ENCODE measurements around the gene PIGU. TPM values are rescaled to one million over a fixed set of nuclear protein-coding genes. Genes with fewer than 3 reads are reported as not detected.

The PIGU gene
- total and polyA plus RNA-seq, 9 of the 15 experiments (the other 6 are each of a cell fraction or from before 2014, with no cell fraction given) = 6.5 to 100 (median 28.1) TPM

DNA sequence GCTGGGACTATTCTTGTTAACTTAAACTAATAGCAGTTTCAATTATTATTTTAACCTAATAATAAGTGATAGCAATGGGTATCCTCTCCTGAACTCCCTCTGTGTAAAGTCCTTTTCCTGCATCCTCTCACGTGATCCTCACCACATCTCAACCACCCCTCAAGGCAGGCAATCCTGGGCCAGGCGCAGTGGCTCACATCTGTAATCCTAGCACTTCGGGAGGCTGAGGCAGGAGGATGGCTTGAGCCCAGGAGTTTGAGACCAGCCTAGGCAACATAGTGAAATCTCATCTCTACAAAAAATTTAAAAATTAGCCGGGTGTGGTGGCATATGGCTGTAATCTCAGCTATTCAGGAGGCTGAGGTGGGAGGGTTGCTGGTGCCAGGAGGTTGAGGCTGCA, 94.7 kb downstream of the PIGU start:
- Histone ChIP-seq H3K27ac (ENCODE audit: extremely low read depth, low read depth, low read length) (no peak overlapping the region), H3K4me1 (replicated peaks in 1 of 2; ENCODE audit: control insufficient read depth in 2 of 2, insufficient read depth in 2 of 2, low read length in 2 of 2) (no peaks in the 10 kb centered on the region), H3K36me3 (ENCODE audit: control insufficient read depth, insufficient read depth, low read length) (peaks cover 27% of the 10 kb centered on the region; the same call in 2 of the 3 replicates), H3K79me2 (ENCODE audit: control insufficient read depth, insufficient read depth, low read length) (no peaks in the 10 kb centered on the region), H3K27me3 (ENCODE audit: control insufficient read depth in 2 of 2, insufficient read depth in 2 of 2, low read length in 2 of 2) (no peaks in the 10 kb centered on the region), H2AFZ (ENCODE audit: low read depth, low read length) (no peak overlapping the region), H3K9me3 (replicated peaks; ENCODE audit: control insufficient read depth, insufficient read depth, low read depth, low read length) (no peaks in the 10 kb centered on the region), H3K9me1 (ENCODE audit: control insufficient read depth, insufficient read depth, low read length) (no peaks in the 10 kb centered on the region), H4K20me1 (replicated peaks; ENCODE audit: control insufficient read depth, insufficient read depth, low read length) (no peaks in the 10 kb centered on the region; the same call in 1 of the 2 replicates), H3K4me2 (ENCODE audit: insufficient read depth, low read length) (no peak overlapping the region), H3K9ac (ENCODE audit: insufficient read depth in 1 of 2, low read depth in 2 of 2, low read length in 2 of 2) (no peak overlapping the region), H3K4me3 (no peak overlapping the region)
- FAIRE-seq (no peak), ATAC-seq (no peak), DNase-seq (ENCODE audit: extremely low read depth in 1 of 4, low spot score in 3 of 4) (no peak)
- TF ChIP-seq SLC30A9 (CRISPR knock-in tag; IDR thresholded peaks at IDR 0.05) (no peak), CHCHD3 (CRISPR knock-in tag; IDR thresholded peaks at IDR 0.05) (no peak), CBFA2T3 (IDR thresholded peaks at IDR 0.05) (no peak), MTA2 (IDR thresholded peaks at IDR 0.05; ENCODE audit: low read depth) (no peak), MECOM (CRISPR knock-in tag; IDR thresholded peaks at IDR 0.05) (no peak), POLR2AphosphoS2 (IDR thresholded peaks at IDR 0.05; ENCODE audit: low read length) (no peak), BCL6 (CRISPR knock-in tag; IDR thresholded peaks at IDR 0.05) (no peak)
- TF ChIP-seq, protein P1, sequence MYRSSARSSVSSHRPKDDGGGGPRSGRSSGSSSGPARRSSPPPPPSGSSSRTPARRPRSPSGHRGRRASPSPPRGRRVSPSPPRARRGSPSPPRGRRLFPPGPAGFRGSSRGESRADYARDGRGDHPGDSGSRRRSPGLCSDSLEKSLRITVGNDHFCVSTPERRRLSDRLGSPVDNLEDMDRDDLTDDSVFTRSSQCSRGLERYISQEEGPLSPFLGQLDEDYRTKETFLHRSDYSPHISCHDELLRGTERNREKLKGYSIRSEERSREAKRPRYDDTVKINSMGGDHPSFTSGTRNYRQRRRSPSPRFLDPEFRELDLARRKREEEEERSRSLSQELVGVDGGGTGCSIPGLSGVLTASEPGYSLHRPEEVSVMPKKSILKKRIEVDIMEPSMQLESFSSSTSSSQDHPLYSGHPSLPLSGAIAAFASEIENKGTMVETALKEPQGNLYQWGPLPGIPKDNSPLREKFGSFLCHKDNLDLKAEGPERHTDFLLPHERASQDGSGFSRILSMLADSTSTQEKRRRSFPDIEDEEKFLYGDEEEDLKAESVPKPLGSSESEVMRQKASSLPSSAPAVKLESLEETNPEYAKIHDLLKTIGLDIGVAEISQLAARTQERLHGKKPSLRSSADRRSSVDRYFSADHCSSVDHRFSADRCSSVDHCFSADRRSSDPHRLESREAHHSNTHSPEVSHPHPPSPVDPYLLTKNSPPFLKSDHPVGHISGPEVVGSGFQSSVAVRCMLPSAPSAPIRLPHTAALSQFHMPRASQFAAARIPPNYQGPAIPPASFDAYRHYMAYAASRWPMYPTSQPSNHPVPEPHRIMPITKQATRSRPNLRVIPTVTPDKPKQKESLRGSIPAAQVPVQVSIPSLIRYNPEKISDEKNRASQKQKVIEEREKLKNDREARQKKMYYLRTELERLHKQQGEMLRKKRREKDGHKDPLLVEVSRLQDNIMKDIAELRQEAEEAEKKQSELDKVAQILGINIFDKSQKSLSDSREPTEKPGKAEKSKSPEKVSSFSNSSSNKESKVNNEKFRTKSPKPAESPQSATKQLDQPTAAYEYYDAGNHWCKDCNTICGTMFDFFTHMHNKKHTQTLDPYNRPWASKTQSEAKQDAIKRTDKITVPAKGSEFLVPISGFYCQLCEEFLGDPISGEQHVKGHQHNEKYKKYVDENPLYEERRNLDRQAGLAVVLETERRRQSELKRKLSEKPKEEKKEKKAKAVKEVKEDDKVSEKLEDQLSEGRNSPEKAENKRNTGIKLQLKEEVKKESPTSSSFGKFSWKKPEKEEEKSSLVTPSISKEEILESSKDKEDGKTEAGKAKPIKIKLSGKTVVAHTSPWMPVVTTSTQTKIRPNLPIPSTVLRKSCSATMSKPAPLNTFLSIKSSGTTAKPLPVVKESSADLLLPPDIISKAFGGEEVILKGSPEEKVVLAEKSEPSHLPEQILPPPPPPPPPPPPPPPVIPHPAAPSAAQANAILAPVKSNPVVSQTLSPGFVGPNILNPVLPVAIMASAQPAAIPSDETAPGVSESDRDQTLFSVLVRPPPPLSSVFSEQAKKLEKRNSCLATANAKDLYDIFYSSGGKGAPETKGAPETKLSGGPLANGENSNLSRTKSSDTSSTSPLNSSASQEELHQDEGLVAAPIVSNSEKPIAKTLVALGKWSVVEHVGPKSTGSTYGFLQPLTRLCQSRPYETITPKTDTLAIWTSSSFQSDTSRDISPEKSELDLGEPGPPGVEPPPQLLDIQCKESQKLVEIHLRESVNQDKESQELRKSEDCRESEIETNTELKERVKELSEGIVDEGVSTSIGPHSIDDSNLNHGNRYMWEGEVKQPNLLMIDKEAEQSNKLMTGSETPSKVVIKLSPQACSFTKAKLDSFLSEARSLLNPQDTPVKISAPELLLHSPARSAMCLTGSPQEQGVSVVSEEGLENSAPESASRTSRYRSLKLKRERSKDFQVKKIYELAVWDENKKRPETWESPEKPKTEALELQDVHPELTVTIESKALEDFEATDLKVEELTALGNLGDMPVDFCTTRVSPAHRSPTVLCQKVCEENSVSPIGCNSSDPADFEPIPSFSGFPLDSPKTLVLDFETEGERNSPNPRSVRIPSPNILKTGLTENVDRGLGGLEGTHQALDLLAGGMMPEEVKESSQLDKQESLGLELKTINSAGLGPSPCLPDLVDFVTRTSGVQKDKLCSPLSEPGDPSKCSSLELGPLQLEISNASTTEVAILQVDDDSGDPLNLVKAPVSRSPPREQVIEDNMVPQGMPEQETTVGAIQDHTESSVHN (IDR thresholded peaks at IDR 0.05; ENCODE audit: borderline replicate concordance in 1 of 2, low read depth in 1 of 2) = no peak
- WGBS (ENCODE audit: insufficient coverage, low coverage, missing lambda C conversion rate) = 83% methylated on average over 4 of the region's 4 CpGs
- ChIA-PET CTCF (ENCODE audit: low intra/inter-chr PET ratio) (no interaction called here), POLR2A (interaction anchor here (1.0 kb wide), 1 partner anchor 13 kb away, joined by 3 read pairs; no protein-coding TSS in a partner anchor)
- intact Hi-C loops (cut with micrococcal nuclease) (no loop called here), in situ Hi-C loops (cut with MboI) (no loop called here)
- BruUV-seq (replicated peaks) = no TSS peak

All from K562 (cell line).